IMR-90 (cell line): ENCODE data around the gene ASH1L.

Source experiments
- BHLHE40 ChIP-seq: fragments of 150-350 bp; IDR thresholded peaks from 2 replicates; pipeline ENCODE4 v1.6.1; 2016; ENCODE audit warnings: mild to moderate bottlenecking, low read depth, low read length
- CEBPB ChIP-seq: IDR thresholded peaks from 2 replicates; pipeline ENCODE4 v1.6.1; 2012; ENCODE audit warnings: low read depth, low read length, improper control_type of control experiment
- CTCF ChIP-seq: conservative IDR thresholded peaks from 2 replicates; pipeline ENCODE4 v1.5.1; 2012; ENCODE audit warnings: mild to moderate bottlenecking, low read depth, low read length, improper control_type of control experiment
- ELK1 ChIP-seq: fragments of 150-350 bp; IDR thresholded peaks from 2 replicates; pipeline ENCODE4 v1.6.1; 2016; ENCODE audit warnings: low read depth, mild to moderate bottlenecking, low read length, moderate library complexity, borderline replicate concordance
- FOS ChIP-seq: fragments of 150-350 bp; IDR thresholded peaks from 2 replicates; pipeline ENCODE4 v1.6.1; 2016; ENCODE audit warnings: low read depth, low read length
- MAFK ChIP-seq: IDR thresholded peaks from 2 replicates; pipeline ENCODE4 v1.6.1; 2012; ENCODE audit warnings: low read depth, low read length, improper control_type of control experiment
- MAZ ChIP-seq: IDR thresholded peaks from 2 replicates; pipeline ENCODE4 v1.6.1; 2012; ENCODE audit warnings: low read depth, mild to moderate bottlenecking, low read length, improper control_type of control experiment, moderate library complexity, borderline replicate concordance
- MXI1 ChIP-seq: IDR thresholded peaks from 2 replicates; pipeline ENCODE4 v1.6.1; 2012; ENCODE audit warnings: low read depth, mild to moderate bottlenecking, low read length, moderate library complexity, borderline replicate concordance
- POLR2A ChIP-seq: IDR thresholded peaks from 2 replicates; pipeline ENCODE4 v1.6.1; 2012; ENCODE audit warnings: mild to moderate bottlenecking, low read depth, low read length
- RAD21 ChIP-seq: IDR thresholded peaks from 2 replicates; pipeline ENCODE4 v1.6.1; 2012; ENCODE audit warnings: low read length, improper control_type of control experiment
- RCOR1 ChIP-seq: IDR thresholded peaks from 2 replicates; pipeline ENCODE4 v1.6.1; 2012; ENCODE audit warnings: mild to moderate bottlenecking, low read length, improper control_type of control experiment; ENCODE audit not compliant: insufficient replicate concordance
- RFX5 ChIP-seq: IDR thresholded peaks from 2 replicates; pipeline ENCODE4 v1.8.0; 2012; ENCODE audit warnings: low read depth, mild to moderate bottlenecking, low read length, moderate library complexity
- SMC3 ChIP-seq: fragments of 150-350 bp; IDR thresholded peaks from 2 replicates; pipeline ENCODE4 v1.6.1; 2016; ENCODE audit warnings: low read depth, mild to moderate bottlenecking, antibody characterized with exemption, low read length, moderate library complexity
- USF2 ChIP-seq: fragments of 150-350 bp; IDR thresholded peaks from 2 replicates; pipeline ENCODE4 v1.6.1; 2017; ENCODE audit warnings: mild to moderate bottlenecking, antibody characterized with exemption, low read length, low read depth

GRCh38 chr1:155379631-155380090 lies 182.9 kb downstream of the ASH1L start:
- TF ChIP-seq CTCF, result no peak
- TF ChIP-seq MAFK, result no peak
- TF ChIP-seq POLR2A, result no peak
- no peak for TF ChIP-seq RFX5
- TF ChIP-seq MAZ, result no peak
- TF ChIP-seq FOS, result no peak
- TF ChIP-seq CEBPB, result no peak
- no peak for TF ChIP-seq RCOR1
- no peak for TF ChIP-seq SMC3
- no peak for TF ChIP-seq USF2
- TF ChIP-seq BHLHE40, result no peak
- no peak for TF ChIP-seq ELK1
- no peak for TF ChIP-seq RAD21
- no peak for TF ChIP-seq MXI1
